UCSD-AML1 (cell line): Measurements from ENCODE around the gene SOX8.
"Not testable (repeated sequence)": the region's sequence is repeated elsewhere in the genome, so short reads cannot be mapped to it uniquely, and the experiment has no call there.

Experiments
- DNase-seq: peaks from one replicate; lab custom pipeline; 2025; ENCODE audit not compliant: unreplicated experiment; lab: John Stamatoyannopoulos, UW

The SOX8 gene

GRCh38 chr16:981695-982144 lies at the start of gene SOX8:
Gene SOX8, plus strand, starts transcription at chr16:981770. Its CDS starts 153 bp downstream, at chr16:981923.
- no peak for DNase-seq

GRCh38 chr16:932831-933330 lies 48.7 kb upstream of the SOX8 start:
- no peak for DNase-seq

GRCh38 chr16:933581-933980 lies 48.0 kb upstream of the SOX8 start:
- no peak for DNase-seq

DNA sequence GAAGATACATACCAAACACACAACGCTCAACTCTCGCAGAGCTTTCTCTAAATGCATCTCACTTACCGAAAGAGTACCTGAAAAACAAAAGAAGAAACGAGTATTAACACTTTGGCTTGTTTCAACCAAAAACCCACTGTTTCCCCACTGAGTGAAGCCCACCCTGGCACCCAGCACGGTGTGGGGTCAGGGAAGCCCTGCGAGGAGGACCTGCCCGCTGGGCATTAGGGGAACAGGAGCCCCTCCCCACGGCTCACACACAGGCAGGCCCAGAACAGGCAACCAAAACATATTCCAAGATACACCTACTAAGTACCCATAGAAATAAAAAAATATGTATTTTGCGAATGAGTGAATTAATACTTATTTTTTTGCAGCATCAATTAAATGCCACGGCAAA lies 47.4 kb upstream of the SOX8 start:
- no peak for DNase-seq

GRCh38 chr16:935684-936083 lies 45.9 kb upstream of the SOX8 start:
- DNase-seq = no peak

DNA sequence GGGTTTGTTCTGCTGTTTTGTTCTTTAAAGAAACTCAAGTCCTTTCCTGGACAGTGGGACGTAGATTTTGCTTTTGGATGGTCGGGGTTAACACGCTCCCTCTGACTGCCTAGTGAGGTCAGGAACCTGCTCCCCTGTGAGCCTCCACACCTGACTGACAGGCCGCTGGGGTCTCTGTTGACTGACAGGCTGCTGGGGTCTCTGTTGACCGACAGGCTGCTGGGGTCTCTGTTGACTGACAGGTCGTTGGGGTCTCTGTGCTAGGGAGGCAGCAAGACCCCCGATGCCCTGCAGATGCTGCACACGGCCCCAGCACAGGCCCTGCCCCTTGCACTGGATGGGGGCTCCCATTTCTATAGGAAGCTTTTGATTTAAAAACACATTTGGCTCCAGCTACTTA lies 44.3 kb upstream of the SOX8 start:
- no peak for DNase-seq

- DNase-seq = no peak
Measured at GRCh38 chr16:937723-938122, 43.8 kb upstream of the SOX8 start.

- no peak for DNase-seq
Measured at GRCh38 chr16:938136-938535, 43.4 kb upstream of the SOX8 start.

DNA sequence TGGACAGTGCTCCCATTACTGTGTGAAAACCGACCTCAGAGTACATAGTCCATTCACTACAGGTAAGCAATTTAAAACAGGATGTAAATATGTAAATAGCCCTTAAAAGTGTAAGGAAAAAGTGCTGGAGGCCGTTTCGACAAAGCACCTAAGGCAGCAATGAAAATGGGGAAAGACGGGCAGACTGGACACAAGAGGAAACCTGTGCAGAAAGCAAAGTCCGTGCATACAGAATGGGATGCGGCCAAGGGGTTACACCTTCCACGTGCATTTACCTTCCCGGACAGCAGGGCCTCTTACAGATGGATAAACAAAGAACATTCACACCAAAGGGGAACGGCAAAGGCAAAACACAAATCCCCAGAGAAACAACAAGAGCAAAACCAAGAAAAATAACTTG lies 42.8 kb upstream of the SOX8 start:
- no peak for DNase-seq

GRCh38 chr16:939311-939710 lies 42.3 kb upstream of the SOX8 start:
- DNase-seq = no peak

DNA sequence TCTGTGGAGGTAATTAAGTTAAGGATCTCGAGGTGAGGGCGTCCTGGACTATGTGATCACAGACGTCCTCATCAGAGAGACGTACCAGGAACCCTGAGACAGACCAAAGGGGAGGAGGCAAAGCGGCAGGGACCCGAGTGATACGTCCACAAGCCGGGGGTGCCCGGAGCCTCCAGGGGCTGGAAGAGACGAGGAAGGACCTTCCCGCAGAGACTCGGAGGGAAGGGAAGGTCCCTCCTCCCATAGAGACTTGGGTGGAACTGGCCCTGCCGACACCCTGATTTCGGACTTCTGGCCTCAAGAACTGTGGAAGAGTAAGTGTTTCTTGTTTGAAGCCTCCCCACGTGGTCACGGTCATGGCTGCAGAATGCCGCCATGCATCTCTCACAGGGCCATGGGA lies 41.6 kb upstream of the SOX8 start:
- DNase-seq = no peak

DNA sequence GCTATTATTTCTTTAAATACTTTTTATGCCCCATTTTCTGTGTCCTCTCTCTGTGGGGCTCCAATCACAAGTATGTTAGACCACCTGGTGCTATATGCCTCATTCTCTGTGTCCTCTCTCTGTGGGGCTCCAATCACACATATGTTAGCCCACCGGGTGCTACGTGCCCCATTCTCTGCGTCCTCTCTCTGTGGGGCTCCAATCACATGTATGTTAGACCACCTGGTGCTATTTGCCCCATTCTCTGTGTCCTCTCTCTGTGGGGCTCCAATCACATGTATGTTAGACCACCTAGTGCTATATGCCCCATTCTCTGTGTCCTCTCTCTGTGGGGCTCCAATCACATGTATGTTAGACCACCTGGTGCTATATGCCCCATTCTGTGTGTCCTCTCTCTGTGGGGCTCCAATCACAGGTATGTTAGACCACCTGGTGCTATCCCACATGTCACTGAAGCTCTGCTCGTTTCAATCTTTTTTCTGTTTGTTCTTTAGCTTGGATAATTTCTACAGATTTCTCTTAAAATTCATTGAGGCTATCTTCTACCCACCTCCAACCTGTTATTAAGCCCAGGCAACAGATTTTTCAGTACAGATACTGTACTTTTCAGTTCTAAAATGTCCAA lies 39.0 kb upstream of the SOX8 start:
- no peak for DNase-seq

- DNase-seq = no peak
Measured at GRCh38 chr16:943971-944370, 37.6 kb upstream of the SOX8 start.

DNA sequence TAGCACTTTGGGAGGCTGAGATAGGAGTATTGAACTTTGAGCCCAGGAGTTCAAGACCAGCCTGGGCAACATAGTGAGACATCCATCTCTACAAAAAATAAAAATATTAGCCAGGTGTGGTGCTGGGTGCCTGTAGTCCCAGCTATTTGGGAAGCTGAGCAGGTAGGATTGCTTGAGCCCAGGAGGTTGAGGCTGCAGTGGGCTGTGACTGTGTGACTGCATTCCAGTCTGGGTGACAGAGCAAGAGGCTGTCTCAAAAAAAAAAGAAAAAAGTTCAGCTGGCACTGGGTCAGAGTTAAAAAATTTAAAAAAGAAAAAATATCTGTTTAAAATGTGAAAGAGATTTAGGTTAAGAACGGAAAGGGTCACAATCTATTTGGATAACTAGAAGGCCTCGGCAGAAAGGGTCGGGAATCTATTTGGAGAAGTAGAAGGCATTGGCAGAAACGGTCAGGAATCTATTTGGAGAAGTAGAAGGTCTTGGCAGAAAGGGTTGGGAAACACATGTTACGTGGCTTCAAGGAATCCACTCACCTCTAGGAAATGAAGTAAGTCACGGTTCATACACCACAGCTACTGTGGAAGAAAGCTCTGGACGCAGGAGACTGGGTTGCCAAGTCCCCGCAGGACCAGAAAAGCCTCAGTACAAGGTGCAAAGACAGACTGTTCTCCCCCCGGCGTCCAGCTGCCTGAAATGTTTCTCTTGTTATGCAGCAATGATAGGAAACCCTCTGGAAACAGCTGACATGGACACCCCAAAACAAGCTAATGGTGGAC lies 36.1 kb upstream of the SOX8 start:
- no peak for DNase-seq

DNA sequence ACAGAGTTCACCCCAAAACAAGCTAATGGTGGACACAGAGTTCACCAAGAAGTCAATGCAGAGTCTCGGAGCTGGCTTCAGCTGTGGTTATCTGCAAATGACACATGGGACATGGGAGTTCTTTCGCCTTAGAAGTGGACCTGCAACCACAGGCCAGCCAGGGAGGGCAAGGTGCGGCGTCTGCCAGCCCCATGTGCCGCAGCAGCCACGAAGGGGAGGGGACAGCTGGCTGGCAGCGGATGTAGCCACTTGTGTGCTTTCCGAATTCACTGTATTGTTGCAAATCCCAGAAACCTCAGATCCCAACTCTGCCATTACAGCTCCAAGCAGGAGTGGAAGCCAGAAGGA lies 35.5 kb upstream of the SOX8 start:
- DNase-seq = no peak

DNA sequence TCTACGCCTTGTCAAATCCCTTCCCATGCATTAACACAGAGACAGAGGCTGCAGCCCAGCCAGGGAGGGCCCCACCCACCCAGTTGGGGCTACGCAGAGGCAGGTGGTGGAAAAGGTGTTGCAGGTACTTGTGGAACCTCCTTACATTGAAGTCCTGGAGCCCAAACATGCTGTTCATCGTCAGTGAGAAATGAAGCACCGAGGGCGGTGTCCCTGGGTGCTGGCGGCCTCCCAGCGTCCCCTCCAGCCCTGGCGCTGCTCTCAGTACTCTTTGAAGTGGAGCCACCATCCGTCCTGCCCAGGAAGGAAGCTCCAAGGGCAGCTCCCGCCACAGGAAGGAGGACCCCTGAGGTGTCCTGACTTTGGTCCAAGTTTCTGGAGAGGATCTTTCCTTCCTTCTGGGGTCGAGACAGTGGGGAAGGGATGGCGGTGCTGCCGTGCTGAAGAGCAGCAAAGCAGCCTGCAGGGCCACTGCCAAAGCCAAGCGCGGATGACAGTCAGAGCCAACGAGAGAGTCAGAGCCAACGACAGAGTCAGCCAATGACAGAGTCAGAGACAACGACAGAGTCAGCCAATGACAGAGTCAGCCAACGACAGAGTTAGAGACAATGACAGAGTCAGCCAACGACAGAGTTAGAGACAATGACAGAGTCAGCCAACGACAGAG lies 34.2 kb upstream of the SOX8 start:
- no peak for DNase-seq

DNA sequence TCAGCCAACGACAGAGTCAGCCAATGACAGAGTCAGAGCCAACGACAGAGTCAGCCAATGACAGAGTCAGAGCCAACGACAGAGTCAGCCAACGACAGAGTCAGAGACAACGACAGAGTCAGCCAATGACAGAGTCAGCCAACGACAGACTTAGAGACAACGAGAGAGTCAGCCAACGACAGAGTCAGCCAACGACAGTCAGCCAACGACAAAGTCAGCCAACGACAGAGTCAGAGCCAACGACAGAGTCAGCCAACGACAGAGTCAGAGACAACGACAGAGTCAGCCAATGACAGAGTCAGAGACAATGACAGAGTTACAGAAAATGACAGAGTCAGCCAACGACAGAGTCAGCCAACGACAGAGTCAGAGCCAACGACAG lies 33.7 kb upstream of the SOX8 start:
- not testable (repeated sequence) for DNase-seq

- not testable (repeated sequence) for DNase-seq
Measured at GRCh38 chr16:948767-949166, 32.8 kb upstream of the SOX8 start.

GRCh38 chr16:950733-951573 lies 30.6 kb upstream of the SOX8 start:
- not testable (repeated sequence) for DNase-seq

DNA sequence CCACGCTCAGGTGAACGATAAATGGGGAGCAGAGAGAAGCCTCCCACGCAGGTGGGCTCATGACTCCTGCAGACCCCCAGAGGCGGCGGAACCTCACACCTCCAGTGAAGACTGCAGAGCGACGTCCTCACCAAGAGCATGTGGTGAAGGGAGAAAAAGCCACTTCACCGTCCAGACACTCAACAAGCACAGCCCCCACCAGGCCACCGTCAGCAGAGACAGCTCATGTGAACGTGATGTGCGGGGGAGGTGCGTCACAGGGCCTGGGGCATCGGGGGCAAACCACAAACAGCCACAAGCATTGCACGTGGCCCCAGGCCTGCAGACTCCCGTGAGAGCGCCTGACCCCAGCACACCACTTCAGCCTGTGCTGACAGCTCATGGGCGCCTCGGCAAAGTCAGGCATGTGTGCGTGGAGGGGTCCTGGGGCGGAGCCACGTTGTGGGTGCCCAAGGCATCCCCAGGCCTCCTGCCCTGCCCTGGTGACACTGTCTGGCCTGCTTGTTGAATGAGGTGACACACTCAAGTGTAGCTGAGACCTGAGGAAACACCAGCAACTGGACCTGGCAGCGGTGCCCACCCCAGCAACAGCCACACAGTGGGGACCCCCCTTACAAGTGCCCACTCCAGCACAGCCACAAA lies 29.8 kb upstream of the SOX8 start:
- DNase-seq = no peak

- no peak for DNase-seq
Measured at GRCh38 chr16:952321-952720, 29.2 kb upstream of the SOX8 start.
